Measurements from ENCODE around the gene GRIFIN.

The GRIFIN gene

GRCh38 chr7:2504128-2504888 is 28.1 kb upstream of the GRIFIN start:
- no peak overlapping the region for H3K4me2 ChIP-seq
- H3K4me3 ChIP-seq (IDR thresholded peaks at IDR 0.05; ENCODE audit: insufficient read depth, low read depth, low read length): no peak overlapping the region
- no peaks in the 10 kb centered on the region for H3K36me3 ChIP-seq (ENCODE audit: insufficient read depth)
- peaks cover 40% of the 10 kb centered on the region; the same call in 1 of the 2 replicates for H3K27me3 ChIP-seq (ENCODE audit: insufficient read depth, low read depth)
- H3K9ac ChIP-seq: no peak overlapping the region
- no peak overlapping the region for H2AFZ ChIP-seq (ENCODE audit: low read depth)
- TF ChIP-seq CTCF (conservative IDR thresholded peaks at IDR 0.05; ENCODE audit: low read depth, low read length): no peak
- no peaks in the 10 kb centered on the region for H3K79me2 ChIP-seq (ENCODE audit: insufficient read depth, low read depth)
- H3K27ac ChIP-seq: no peak overlapping the region
- H4K20me1 ChIP-seq (ENCODE audit: insufficient read depth): no peaks in the 10 kb centered on the region
- H3K4me1 ChIP-seq (ENCODE audit: low read depth, poor library complexity, severe bottlenecking): peaks cover 18% of the 10 kb centered on the region

DNA sequence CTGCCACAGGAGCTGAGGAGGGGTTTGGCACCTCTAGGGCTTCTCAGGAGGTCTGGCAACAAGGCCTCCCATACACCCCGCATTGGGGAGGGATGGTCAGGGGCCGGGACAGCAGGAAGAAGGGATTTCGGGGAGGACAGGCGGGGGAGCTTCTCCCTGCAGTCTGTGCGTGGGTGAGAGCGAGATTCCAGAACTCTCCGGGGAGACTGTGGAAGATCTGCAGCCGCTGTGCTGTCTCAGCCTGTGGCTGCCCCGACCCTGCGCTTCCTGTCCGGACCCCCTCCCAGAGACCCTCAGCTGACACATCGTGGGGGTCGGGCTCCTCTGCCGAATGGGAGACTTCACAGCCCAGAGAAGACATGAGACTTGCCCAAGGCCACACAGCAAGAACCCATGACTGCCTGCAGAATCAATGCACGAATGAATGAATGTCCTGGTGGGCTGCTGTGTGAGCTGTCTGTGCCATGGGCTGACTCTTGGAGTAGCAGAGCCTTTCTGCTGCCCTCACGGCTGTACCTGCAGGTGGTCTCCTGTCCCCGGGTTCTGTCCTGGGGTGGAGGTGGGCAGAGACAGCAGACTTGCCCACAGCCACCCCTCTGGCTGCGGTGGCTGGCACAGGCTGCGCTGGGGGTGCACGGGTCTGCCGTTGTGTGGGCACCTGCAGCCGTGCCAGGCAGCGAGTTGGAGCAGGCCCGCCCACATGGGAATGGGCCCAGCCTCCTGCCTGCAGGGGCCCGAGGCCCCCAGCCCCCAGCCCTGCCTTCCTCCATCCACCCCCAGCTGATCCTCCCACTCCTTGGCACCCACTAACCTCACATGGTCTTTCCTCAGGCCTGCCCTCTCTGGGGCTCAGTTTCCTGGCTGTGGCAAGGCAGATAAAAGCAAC is 27.1 kb upstream of the GRIFIN start:
- Histone ChIP-seq H4K20me1 (ENCODE audit: insufficient read depth) (no peaks in the 10 kb centered on the region), H3K4me3 (IDR thresholded peaks at IDR 0.05; ENCODE audit: insufficient read depth, low read depth, low read length) (no peak overlapping the region), H3K79me2 (ENCODE audit: insufficient read depth, low read depth) (no peaks in the 10 kb centered on the region), H3K36me3 (ENCODE audit: insufficient read depth) (no peaks in the 10 kb centered on the region), H2AFZ (ENCODE audit: low read depth) (no peak overlapping the region), H3K27me3 (ENCODE audit: insufficient read depth, low read depth) (peaks cover 48% of the 10 kb centered on the region; the same call in 1 of the 2 replicates), H3K4me1 (ENCODE audit: low read depth, poor library complexity, severe bottlenecking) (peaks cover 8% of the 10 kb centered on the region), H3K9ac (no peak overlapping the region), H3K27ac (no peak overlapping the region), H3K4me2 (no peak overlapping the region)
- no peak for TF ChIP-seq CTCF (conservative IDR thresholded peaks at IDR 0.05; ENCODE audit: low read depth, low read length)

DNA sequence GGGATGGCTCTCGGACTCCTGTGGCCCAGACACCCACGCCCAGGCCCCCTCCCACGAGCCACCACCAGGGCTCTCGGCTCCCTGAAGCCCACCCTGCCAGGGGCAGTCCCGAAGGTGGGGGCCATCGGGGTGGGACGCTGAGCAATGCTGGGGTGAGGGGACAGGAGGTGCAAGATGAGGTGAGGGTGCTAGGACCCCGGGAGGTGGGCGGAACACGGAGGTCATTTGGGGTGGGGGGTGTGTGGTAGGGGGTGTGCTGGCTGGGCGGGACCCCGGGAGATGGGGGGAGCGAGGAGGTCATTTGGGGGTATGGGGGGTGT is 26.4 kb upstream of the GRIFIN start:
- no peak overlapping the region for H3K9ac ChIP-seq
- no peak overlapping the region for H2AFZ ChIP-seq (ENCODE audit: low read depth)
- TF ChIP-seq CTCF (conservative IDR thresholded peaks at IDR 0.05; ENCODE audit: low read depth, low read length): no peak
- no peak overlapping the region for H3K4me3 ChIP-seq (IDR thresholded peaks at IDR 0.05; ENCODE audit: insufficient read depth, low read depth, low read length)
- peaks cover under 1% of the 10 kb centered on the region for H3K4me1 ChIP-seq (ENCODE audit: low read depth, poor library complexity, severe bottlenecking)
- H3K27ac ChIP-seq: no peak overlapping the region
- H3K4me2 ChIP-seq: no peak overlapping the region
- no peaks in the 10 kb centered on the region for H3K79me2 ChIP-seq (ENCODE audit: insufficient read depth, low read depth)
- H3K27me3 ChIP-seq (ENCODE audit: insufficient read depth, low read depth): peaks cover 54% of the 10 kb centered on the region; the same call in 1 of the 2 replicates
- no peaks in the 10 kb centered on the region for H4K20me1 ChIP-seq (ENCODE audit: insufficient read depth)
- no peaks in the 10 kb centered on the region for H3K36me3 ChIP-seq (ENCODE audit: insufficient read depth)

- H4K20me1 ChIP-seq (ENCODE audit: insufficient read depth): no peaks in the 10 kb centered on the region
- no peaks in the 10 kb centered on the region for H3K79me2 ChIP-seq (ENCODE audit: insufficient read depth, low read depth)
- no peak overlapping the region for H3K4me3 ChIP-seq (IDR thresholded peaks at IDR 0.05; ENCODE audit: insufficient read depth, low read depth, low read length)
- H2AFZ ChIP-seq (ENCODE audit: low read depth): no peak overlapping the region
- H3K4me2 ChIP-seq: no peak overlapping the region
- H3K27ac ChIP-seq: no peak overlapping the region
- peaks cover 60% of the 10 kb centered on the region for H3K27me3 ChIP-seq (ENCODE audit: insufficient read depth, low read depth)
- no peak overlapping the region for H3K9ac ChIP-seq
- H3K36me3 ChIP-seq (ENCODE audit: insufficient read depth): no peaks in the 10 kb centered on the region
- no peak for TF ChIP-seq CTCF (conservative IDR thresholded peaks at IDR 0.05; ENCODE audit: low read depth, low read length)
- no peaks in the 10 kb centered on the region for H3K4me1 ChIP-seq (ENCODE audit: low read depth, poor library complexity, severe bottlenecking)
These were observed 25.9 kb upstream of the GRIFIN start for GRCh38 chr7:2501947-2502646.
